Mesenchymal stem cell (in vitro differentiated cells and primary cell): ENCODE measurements around the gene LRP1.

Experiments
- DNase-seq: peaks from one replicate; pipeline ENCODE4 v3.0.0-alpha.2; 2013
- H2AFZ ChIP-seq: one replicate; pipeline ENCODE4 v1.6.1; 2013; ENCODE audit warnings: low read depth, mild to moderate bottlenecking, control low read depth, inconsistent platforms, low read length, moderate library complexity
- H2AK5ac ChIP-seq: 2 replicates; pipeline ENCODE4 v1.6.1; 2013; ENCODE audit warnings: low read length, moderate library complexity, mild to moderate bottlenecking, inconsistent platforms; ENCODE audit not compliant: severe bottlenecking
- H2BK120ac ChIP-seq: one replicate; pipeline ENCODE4 v1.6.1; 2013; ENCODE audit warnings: low read depth, mild to moderate bottlenecking, inconsistent platforms, low read length, moderate library complexity
- H2BK12ac ChIP-seq, 2 experiments: one replicate each; pipeline ENCODE4 v1.6.1; 2013; ENCODE audit warnings: inconsistent platforms in 2 of 2, low read length in 2 of 2, mild to moderate bottlenecking in 2 of 2, moderate library complexity in 2 of 2, control low read depth in 1 of 2
- H2BK15ac ChIP-seq: one replicate; pipeline ENCODE4 v1.6.1; 2013; ENCODE audit warnings: mild to moderate bottlenecking, low read depth, inconsistent platforms; ENCODE audit not compliant: poor library complexity, severe bottlenecking
- H2BK5ac ChIP-seq: 2 replicates; pipeline ENCODE4 v1.6.1; 2013; ENCODE audit warnings: low read depth, mild to moderate bottlenecking, low read length, control low read depth, inconsistent platforms; ENCODE audit not compliant: poor library complexity, severe bottlenecking
- H3K14ac ChIP-seq, 2 experiments: one replicate each; pipeline ENCODE4 v1.6.1; 2013; ENCODE audit warnings: inconsistent platforms in 2 of 2, low read length in 2 of 2, control low read depth in 1 of 2, mild to moderate bottlenecking in 1 of 2, moderate library complexity in 1 of 2
- H3K18ac ChIP-seq, 2 experiments: one replicate each; pipeline ENCODE4 v1.6.1; 2013; ENCODE audit warnings: inconsistent platforms in 2 of 2, low read length in 2 of 2, control low read depth in 1 of 2, low read depth in 1 of 2, mild to moderate bottlenecking in 1 of 2
- H3K23ac ChIP-seq, 2 experiments: one replicate each; pipeline ENCODE4 v1.6.1; 2013; ENCODE audit warnings: inconsistent platforms in 2 of 2, low read length in 2 of 2, mild to moderate bottlenecking in 2 of 2, moderate library complexity in 2 of 2, control low read depth in 1 of 2
- H3K27ac ChIP-seq: 2 replicates; pipeline ENCODE4 v1.5.1; 2013; ENCODE audit warnings: mild to moderate bottlenecking, moderate library complexity, low read length, control low read depth, inconsistent platforms; ENCODE audit not compliant: poor library complexity, severe bottlenecking
- H3K27me3 ChIP-seq, 2 experiments: 2 replicates each; pipeline versions ENCODE4 v1.6.1 to v1.7.0; 2013; ENCODE audit warnings: low read length in 2 of 2, mild to moderate bottlenecking in 2 of 2, moderate library complexity in 2 of 2, control low read depth in 1 of 2, inconsistent platforms in 1 of 2; ENCODE audit not compliant: control insufficient read depth in 1 of 2, insufficient read depth in 1 of 2
- H3K36me3 ChIP-seq, 2 experiments: 2 replicates each; pipeline versions ENCODE4 v1.6.1 to v1.7.0; 2013; ENCODE audit warnings: low read length in 2 of 2, control low read depth in 1 of 2, inconsistent platforms in 1 of 2, low read depth in 1 of 2, mild to moderate bottlenecking in 1 of 2; ENCODE audit not compliant: insufficient read depth in 2 of 2, control insufficient read depth in 1 of 2
- H3K4ac ChIP-seq, 2 experiments: one replicate each; pipeline ENCODE4 v1.6.1; 2013; ENCODE audit warnings: inconsistent platforms in 2 of 2, low read length in 2 of 2, mild to moderate bottlenecking in 2 of 2, moderate library complexity in 2 of 2, control low read depth in 1 of 2, low read depth in 1 of 2
- H3K4me1 ChIP-seq: 2 replicates; pipeline ENCODE4 v1.6.1; 2013; ENCODE audit warnings: low read depth, low read length, control low read depth; ENCODE audit not compliant: control insufficient read depth, insufficient read depth
- H3K4me2 ChIP-seq: 2 replicates; pipeline ENCODE4 v1.6.1; 2013; ENCODE audit warnings: low read length, mild to moderate bottlenecking, inconsistent platforms; ENCODE audit not compliant: poor library complexity, severe bottlenecking
- H3K4me3 ChIP-seq, 2 experiments: 2 replicates each; pipeline versions ENCODE4 v1.5.1 to v1.7.0; 2013; ENCODE audit warnings: low read length in 2 of 2, mild to moderate bottlenecking in 2 of 2, control low read depth in 1 of 2, low read depth in 1 of 2; ENCODE audit not compliant: insufficient read depth in 1 of 2
- H3K79me1 ChIP-seq: replicated peaks from 2 replicates; pipeline ENCODE4 v1.6.1; 2013; ENCODE audit warnings: mild to moderate bottlenecking, control low read depth, low read length, inconsistent platforms; ENCODE audit not compliant: poor library complexity, severe bottlenecking
- H3K9ac ChIP-seq: 2 replicates; pipeline ENCODE4 v1.7.0; 2013; ENCODE audit warnings: mild to moderate bottlenecking, low read length, moderate library complexity
- H3K9me3 ChIP-seq: 2 replicates; pipeline ENCODE4 v1.7.0; 2013; ENCODE audit warnings: mild to moderate bottlenecking, low read length; ENCODE audit not compliant: control insufficient read depth
- H4K8ac ChIP-seq: one replicate; pipeline ENCODE4 v1.6.1; 2013; ENCODE audit warnings: inconsistent platforms, mild to moderate bottlenecking, low read length, moderate library complexity
- H4K91ac ChIP-seq: one replicate; pipeline ENCODE4 v1.6.1; 2013; ENCODE audit warnings: mild to moderate bottlenecking, low read length, inconsistent platforms
- WGBS: methylation state at CpG from one replicate; pipeline ENCODE4 v1.1.7; 2013; ENCODE audit warnings: mixed read lengths; 5-methylcytosine and 5-hydroxymethylcytosine counted together

The LRP1 gene

DNA sequence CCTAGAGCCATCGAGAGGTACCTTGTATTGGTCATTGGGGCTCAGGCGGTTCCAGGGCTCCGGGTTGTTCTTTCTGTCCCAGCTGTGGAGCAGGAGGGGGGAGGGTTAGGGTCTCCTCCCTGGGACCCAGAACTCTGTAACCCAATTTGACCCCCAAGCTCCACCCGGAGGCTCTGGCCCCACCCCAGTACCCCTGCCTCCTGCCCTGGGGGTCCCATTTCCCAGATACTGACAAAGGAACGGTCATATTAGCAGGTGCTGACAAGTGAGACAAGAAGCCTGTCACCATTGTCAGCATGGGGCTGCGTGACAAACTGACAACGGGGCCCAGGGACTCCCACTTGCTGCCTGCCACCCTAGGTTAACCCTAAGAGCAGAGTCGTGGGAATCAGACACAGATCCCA is 107.4 kb downstream of the LRP1 start:
- H3K4me2 ChIP-seq: no peak overlapping the region
- H2AK5ac ChIP-seq: no peak overlapping the region
- 87% methylated on average over 5 of the region's 8 CpGs for WGBS
- H3K23ac ChIP-seq: no peak overlapping the region
- H3K18ac ChIP-seq: no peak overlapping the region
- no peak overlapping the region for H2AFZ ChIP-seq
- no peak overlapping the region for H3K27ac ChIP-seq
- DNase-seq: no peak
- no peaks in the 10 kb centered on the region for H3K9me3 ChIP-seq
- peaks cover 16 to 48% of the 10 kb centered on the region in 2 experiments for H3K27me3 ChIP-seq
- H3K36me3 ChIP-seq: peaks cover 42 to 54% of the 10 kb centered on the region in 2 experiments
- H3K4ac ChIP-seq: no peak overlapping the region
- H3K4me1 ChIP-seq: peaks cover 41% of the 10 kb centered on the region
- no peak overlapping the region for H2BK15ac ChIP-seq
- peak overlapping the region; percentile 56 for H4K91ac ChIP-seq
- H3K9ac ChIP-seq: peak overlapping the region; percentile 7
- no peak overlapping the region for H4K8ac ChIP-seq
- no peak overlapping the region for H2BK120ac ChIP-seq
- H3K4me3 ChIP-seq: no peak overlapping the region
- no peak overlapping the region for H2BK12ac ChIP-seq
- no peak overlapping the region for H2BK5ac ChIP-seq
- peaks cover 23% of the 10 kb centered on the region for H3K79me1 ChIP-seq
- no peak overlapping the region for H3K14ac ChIP-seq

DNA sequence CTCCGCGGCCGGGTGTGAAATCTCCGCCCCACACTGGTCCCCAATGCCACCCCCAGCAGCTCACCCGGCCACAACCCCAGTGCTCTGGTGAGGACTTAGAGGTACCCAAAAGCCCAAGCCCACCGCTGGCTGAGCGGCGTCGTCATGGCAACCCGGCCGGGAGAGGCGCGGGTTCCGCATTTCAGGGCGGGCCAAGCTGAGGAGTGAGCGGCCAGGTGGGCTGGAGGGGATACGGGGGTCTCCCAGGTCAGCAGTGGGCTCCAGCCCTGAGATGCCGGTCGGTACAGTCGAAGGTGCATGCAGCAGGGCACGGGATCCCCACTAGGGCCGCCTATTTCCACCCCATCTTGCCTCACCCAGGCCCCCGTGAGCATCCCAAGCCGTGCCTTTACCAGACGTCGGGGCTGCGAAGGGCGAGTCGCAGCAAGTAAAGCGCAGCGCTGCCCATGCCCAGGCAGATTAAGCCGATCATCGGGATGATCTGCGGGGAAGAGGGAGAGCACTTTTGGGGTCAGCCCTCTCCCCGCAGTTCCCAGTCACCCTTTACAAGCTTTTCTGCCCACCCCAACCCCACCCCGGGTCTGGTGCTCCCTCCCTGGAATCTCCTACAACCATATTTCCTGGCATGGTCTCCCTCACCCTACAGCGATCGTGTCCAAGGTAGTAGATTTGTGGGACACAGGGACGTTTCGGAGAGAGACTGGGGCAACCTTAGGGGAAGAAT is 108.1 kb downstream of the LRP1 start:
- no peak overlapping the region for H3K27ac ChIP-seq
- no peak overlapping the region for H3K4me2 ChIP-seq
- peaks cover 20% of the 10 kb centered on the region for H3K79me1 ChIP-seq
- H3K4me3 ChIP-seq: peak overlapping the region in 1 of 2 experiments; percentile 9
- WGBS: 40% methylated on average over 35 of the region's 40 CpGs
- H2AK5ac ChIP-seq: no peak overlapping the region
- peaks cover 36 to 51% of the 10 kb centered on the region in 2 experiments for H3K36me3 ChIP-seq
- H4K8ac ChIP-seq: peak overlapping the region; percentile 20
- H3K9ac ChIP-seq: peak overlapping the region; percentile 14
- no peak overlapping the region for H2BK120ac ChIP-seq
- no peak overlapping the region for H2BK5ac ChIP-seq
- no peak overlapping the region for H2BK15ac ChIP-seq
- no peak overlapping the region for H2AFZ ChIP-seq
- peak overlapping the region; percentile 7 for H4K91ac ChIP-seq
- H3K23ac ChIP-seq: no peak overlapping the region
- peaks cover 39% of the 10 kb centered on the region for H3K4me1 ChIP-seq
- peak overlapping the region in 1 of 2 experiments; percentile 21 for H3K14ac ChIP-seq
- H3K9me3 ChIP-seq: no peaks in the 10 kb centered on the region
- no peak overlapping the region for H3K4ac ChIP-seq
- no peak for DNase-seq
- H3K27me3 ChIP-seq: peaks cover 22 to 54% of the 10 kb centered on the region in 2 experiments
- H3K18ac ChIP-seq: peak overlapping the region in 1 of 2 experiments; percentile 9
- no peak overlapping the region for H2BK12ac ChIP-seq

GRCh38 chr12:57236925-57237595 is 108.8 kb downstream of the LRP1 start:
- Histone ChIP-seq H2BK12ac (no peak overlapping the region), H3K18ac (no peak overlapping the region), H3K23ac (peak overlapping the region in 1 of 2 experiments; percentile 70), H3K4me3 (no peak overlapping the region), H3K4me1 (peaks cover 38% of the 10 kb centered on the region), H2AFZ (no peak overlapping the region), H3K27me3 (peaks cover 29 to 61% of the 10 kb centered on the region in 2 experiments), H3K14ac (no peak overlapping the region), H4K91ac (no peak overlapping the region), H3K9ac (peak overlapping the region; percentile 14), H2BK15ac (no peak overlapping the region), H3K4ac (no peak overlapping the region), H3K4me2 (no peak overlapping the region), H2AK5ac (no peak overlapping the region), H3K9me3 (no peaks in the 10 kb centered on the region), H3K79me1 (peaks cover 15% of the 10 kb centered on the region), H2BK120ac (no peak overlapping the region), H3K27ac (no peak overlapping the region), H3K36me3 (peaks cover 29 to 44% of the 10 kb centered on the region in 2 experiments), H4K8ac (no peak overlapping the region), H2BK5ac (no peak overlapping the region)
- 35% methylated on average over 7 of the region's 9 CpGs for WGBS
- DNase-seq: peak; percentile 30

DNA sequence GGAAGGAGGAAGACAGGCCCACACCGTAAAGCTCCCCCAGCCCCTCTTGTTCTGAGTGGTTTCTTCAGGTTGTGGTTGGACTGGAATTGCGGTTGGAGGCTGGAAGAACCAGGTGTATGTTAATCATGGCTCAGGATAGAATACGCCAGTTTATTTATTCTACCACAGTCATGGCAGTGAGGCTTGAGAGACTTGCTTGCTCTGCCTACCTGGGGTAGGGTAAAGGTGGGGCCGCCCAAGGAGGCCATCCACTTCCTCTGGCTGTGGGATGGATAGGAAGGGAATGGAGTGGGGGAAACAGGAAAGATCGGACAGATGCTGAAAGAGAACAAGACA is 109.3 kb downstream of the LRP1 start:
- no peak overlapping the region for H3K4me2 ChIP-seq
- no peak overlapping the region for H2AFZ ChIP-seq
- no peak for DNase-seq
- no peak overlapping the region for H2BK15ac ChIP-seq
- H4K8ac ChIP-seq: no peak overlapping the region
- H3K79me1 ChIP-seq: peaks cover 10% of the 10 kb centered on the region
- no peak overlapping the region for H4K91ac ChIP-seq
- H2AK5ac ChIP-seq: no peak overlapping the region
- WGBS: 62% methylated on average over 4 of the region's 5 CpGs
- H2BK5ac ChIP-seq: no peak overlapping the region
- H3K27me3 ChIP-seq: peaks cover 34 to 66% of the 10 kb centered on the region in 2 experiments
- no peak overlapping the region for H2BK120ac ChIP-seq
- no peak overlapping the region for H2BK12ac ChIP-seq
- peaks cover 24 to 39% of the 10 kb centered on the region in 2 experiments for H3K36me3 ChIP-seq
- H3K9me3 ChIP-seq: no peaks in the 10 kb centered on the region
- H3K9ac ChIP-seq: peak overlapping the region; percentile 69
- H3K23ac ChIP-seq: peak overlapping the region in 1 of 2 experiments; percentile 70
- peak overlapping the region in 1 of 2 experiments; percentile 81 for H3K4me3 ChIP-seq
- H3K4ac ChIP-seq: no peak overlapping the region
- H3K27ac ChIP-seq: no peak overlapping the region
- no peak overlapping the region for H3K14ac ChIP-seq
- no peak overlapping the region for H3K18ac ChIP-seq
- H3K4me1 ChIP-seq: peaks cover 42% of the 10 kb centered on the region
